GM19193 (cell line): Measurements from ENCODE around the gene SNCAIP.

Experiments
- POLR2A ChIP-seq: IDR thresholded peaks from 4 replicates; pipeline ENCODE4 v1.6.1; 2011; ENCODE audit not compliant: insufficient read depth, insufficient read length; ENCODE audit errors: extremely low read depth

SNCAIP gene

GRCh38 chr5:122304471-122305215 is 7.4 kb upstream of the SNCAIP start:
- TF ChIP-seq POLR2A = no peak

- no peak for TF ChIP-seq POLR2A
Measured at GRCh38 chr5:122306461-122306860, 5.6 kb upstream of the SNCAIP start.

- no peak for TF ChIP-seq POLR2A
Measured at GRCh38 chr5:122310889-122311288, 1.1 kb upstream of the SNCAIP start.

- no peak for TF ChIP-seq POLR2A
Measured at GRCh38 chr5:122311497-122311960, 508 bp upstream of the SNCAIP start.

GRCh38 chr5:122312591-122313406 is 762 bp downstream of the SNCAIP start:
- no peak for TF ChIP-seq POLR2A

GRCh38 chr5:122314036-122314435 is 2.0 kb downstream of the SNCAIP start:
- no peak for TF ChIP-seq POLR2A

GRCh38 chr5:122315521-122315920 is 3.5 kb downstream of the SNCAIP start:
- no peak for TF ChIP-seq POLR2A

GRCh38 chr5:122316656-122317055 is 4.6 kb downstream of the SNCAIP start:
- TF ChIP-seq POLR2A = no peak

GRCh38 chr5:122319897-122320296 is 7.9 kb downstream of the SNCAIP start:
- no peak for TF ChIP-seq POLR2A

GRCh38 chr5:122321921-122322320 is 9.9 kb downstream of the SNCAIP start:
- TF ChIP-seq POLR2A = no peak

- TF ChIP-seq POLR2A = no peak
Measured at GRCh38 chr5:122322801-122323548, 10.9 kb downstream of the SNCAIP start.

GRCh38 chr5:122323738-122324137 is 11.7 kb downstream of the SNCAIP start:
- no peak for TF ChIP-seq POLR2A

- TF ChIP-seq POLR2A = no peak
Measured at GRCh38 chr5:122327110-122327509, 15.1 kb downstream of the SNCAIP start.

GRCh38 chr5:122330881-122331280 is 18.8 kb downstream of the SNCAIP start:
- no peak for TF ChIP-seq POLR2A

- no peak for TF ChIP-seq POLR2A
Measured at GRCh38 chr5:122332599-122333555, 20.8 kb downstream of the SNCAIP start.

GRCh38 chr5:122333564-122333963 is 21.5 kb downstream of the SNCAIP start:
- no peak for TF ChIP-seq POLR2A
